WTC11 (cell line): ENCODE data around the gene CYP46A1. TPM values are rescaled to one million over a fixed set of nuclear protein-coding genes. Genes with fewer than 3 reads are reported as not detected.

Source experiments
- ATAC-seq: fragments of 200-7000 bp; cut with Tn5 transposase; 2 replicates; pipeline ENCODE4 v1.10.0; 2021; ENCODE audit warnings: mild to moderate bottlenecking, moderate library complexity
- CTCF ChIA-PET: fragments of 300-600 bp; sonication (Branson Sonifier 250); formaldehyde crosslinking; loops from one replicate; lab custom pipeline; 2021; ENCODE audit warnings: antibody characterized with exemption; lab: Charles Lee
- POLR2A ChIA-PET: fragments of 350-600 bp; sonication (Branson Sonifier 250); formaldehyde crosslinking; loops from one replicate; lab custom pipeline; 2021; ENCODE audit warnings: antibody characterized with exemption; lab: Charles Lee
- DNase-seq: peaks from one replicate; pipeline ENCODE4 v3.0.0; 2021; ENCODE audit warnings: low spot score
- H3K27ac Mint-ChIP-seq: 2 replicates; pipeline ENCODE4 v1.8.0; 2021; ENCODE audit warnings: mixed read lengths
- H3K27me3 Mint-ChIP-seq: 2 replicates; pipeline ENCODE4 v1.8.0; 2021; ENCODE audit warnings: low read depth, mild to moderate bottlenecking, moderate library complexity, mixed read lengths
- H3K36me3 Mint-ChIP-seq: 2 replicates; pipeline ENCODE4 v1.8.0; 2021; ENCODE audit warnings: mixed read lengths
- H3K4me1 Mint-ChIP-seq: 2 replicates; pipeline ENCODE4 v1.8.0; 2022; ENCODE audit warnings: mixed read lengths
- H3K4me3 Mint-ChIP-seq: 2 replicates; pipeline ENCODE4 v1.8.0; 2021; ENCODE audit warnings: mild to moderate bottlenecking, moderate library complexity, mixed read lengths
- H3K9me3 Mint-ChIP-seq: 2 replicates; pipeline ENCODE4 v1.8.0; 2021; ENCODE audit warnings: mixed read lengths
- ATF2 ChIP-seq: sonication (generic); formaldehyde crosslinking; IDR thresholded peaks from 2 replicates; pipeline ENCODE4 v1.8.1; 2022; ENCODE audit warnings: low read depth, missing genetic modification reagents, borderline replicate concordance
- E2F4 ChIP-seq: sonication (generic); formaldehyde crosslinking; IDR thresholded peaks from 2 replicates; pipeline ENCODE4 v1.8.1; 2022; ENCODE audit warnings: low read depth, mild to moderate bottlenecking, moderate library complexity, missing genetic modification reagents, borderline replicate concordance
- ETV6 ChIP-seq: sonication (generic); formaldehyde crosslinking; IDR thresholded peaks from 2 replicates; pipeline ENCODE4 v1.8.1; 2022; ENCODE audit warnings: mild to moderate bottlenecking, missing genetic modification reagents
- FOXP1 ChIP-seq: sonication (generic); formaldehyde crosslinking; IDR thresholded peaks from 2 replicates; pipeline ENCODE4 v1.8.0; 2022; ENCODE audit warnings: missing genetic modification reagents, mild to moderate bottlenecking, moderate library complexity, borderline replicate concordance
- GRHL2 ChIP-seq: fragments of 250-450 bp; sonication (Bioruptor Pico); IDR thresholded peaks from 2 replicates; pipeline ENCODE4 v1.8.0; 2022; ENCODE audit warnings: mild to moderate bottlenecking, moderate library complexity; ENCODE audit not compliant: insufficient replicate concordance, severe bottlenecking
- HMGA2 ChIP-seq: fragments of 250-450 bp; sonication (Bioruptor Pico); IDR thresholded peaks from 2 replicates; pipeline ENCODE4 v1.4.0; 2021; ENCODE audit warnings: mild to moderate bottlenecking, moderate library complexity
- HMGXB4 ChIP-seq: sonication (generic); formaldehyde crosslinking; IDR thresholded peaks from 2 replicates; pipeline ENCODE4 v1.8.1; 2023; ENCODE audit warnings: mild to moderate bottlenecking, moderate library complexity, missing genetic modification reagents
- IRF1 ChIP-seq: sonication (generic); formaldehyde crosslinking; IDR thresholded peaks from 2 replicates; pipeline ENCODE4 v1.8.0; 2023; ENCODE audit warnings: missing genetic modification reagents
- JAZF1 ChIP-seq: fragments of 250-450 bp; sonication (Bioruptor Pico); IDR thresholded peaks from 2 replicates; pipeline ENCODE4 v1.9.0; 2021; ENCODE audit warnings: moderate library complexity, mild to moderate bottlenecking, inconsistent platforms
- KAT7 ChIP-seq: sonication (generic); formaldehyde crosslinking; IDR thresholded peaks from 2 replicates; pipeline ENCODE4 v1.8.1; 2023; ENCODE audit warnings: missing genetic modification reagents, mild to moderate bottlenecking, borderline replicate concordance
- NFE2L1 ChIP-seq: sonication (generic); formaldehyde crosslinking; IDR thresholded peaks from 2 replicates; pipeline ENCODE4 v1.8.1; 2023; ENCODE audit warnings: missing genetic modification reagents
- NR2C2 ChIP-seq: sonication (generic); formaldehyde crosslinking; IDR thresholded peaks from 2 replicates; pipeline ENCODE4 v1.8.0; 2022; ENCODE audit warnings: mild to moderate bottlenecking, missing genetic modification reagents
- PRRX2 ChIP-seq: fragments of 250-450 bp; sonication (Bioruptor Pico); IDR thresholded peaks from 2 replicates; pipeline ENCODE4 v1.8.0; 2021; ENCODE audit warnings: mild to moderate bottlenecking
- SOX15 ChIP-seq: fragments of 250-450 bp; sonication (Bioruptor Pico); IDR thresholded peaks from 2 replicates; pipeline ENCODE4 v1.9.0; 2021; ENCODE audit warnings: mild to moderate bottlenecking
- TCF7 ChIP-seq: sonication (generic); formaldehyde crosslinking; IDR thresholded peaks from 2 replicates; pipeline ENCODE4 v1.8.0; 2022; ENCODE audit warnings: mild to moderate bottlenecking, low read depth, missing genetic modification reagents, moderate library complexity
- TEAD1 ChIP-seq: sonication (generic); formaldehyde crosslinking; IDR thresholded peaks from 2 replicates; pipeline ENCODE4 v1.8.0; 2022; ENCODE audit warnings: mild to moderate bottlenecking, missing genetic modification reagents
- ZBTB21 ChIP-seq: sonication (generic); formaldehyde crosslinking; IDR thresholded peaks from 2 replicates; pipeline ENCODE4 v1.8.1; 2023; ENCODE audit warnings: mild to moderate bottlenecking, missing genetic modification reagents, borderline replicate concordance
- ZNF281 ChIP-seq: sonication (generic); formaldehyde crosslinking; IDR thresholded peaks from 2 replicates; pipeline ENCODE4 v1.8.0; 2023; ENCODE audit warnings: mild to moderate bottlenecking, missing genetic modification reagents
- ZNF396 ChIP-seq: fragments of 250-450 bp; sonication (Bioruptor Pico); IDR thresholded peaks from 2 replicates; pipeline ENCODE4 v1.8.0; 2021; ENCODE audit warnings: mild to moderate bottlenecking, moderate library complexity, borderline replicate concordance
- total RNA-seq: library from RNA; stranded (reverse); gene quantifications from 3 replicates; pipeline ENCODE4 v1.2.3, GENCODE V29; 2021
- TF ChIP-seq, protein P1 (sequence below): fragments of 250-450 bp; sonication (Bioruptor Pico); IDR thresholded peaks from 2 replicates; pipeline ENCODE4 v1.9.0; 2021; ENCODE audit warnings: moderate library complexity, mild to moderate bottlenecking, inconsistent platforms, borderline replicate concordance
- TF ChIP-seq, protein P2 (sequence below): fragments of 250-450 bp; sonication (Bioruptor Pico); IDR thresholded peaks from 2 replicates; pipeline ENCODE4 v1.9.0; 2021; ENCODE audit warnings: mild to moderate bottlenecking

CYP46A1 gene
- total RNA-seq, 1 experiment from 2014 or later = 0.77 TPM

GRCh38 chr14:99685596-99685995 is 1.5 kb downstream of the CYP46A1 start:
- Mint-ChIP-seq H3K4me1 (peaks cover 28% of the 10 kb centered on the region), H3K36me3 (no peaks in the 10 kb centered on the region), H3K27me3 (peaks cover 7% of the 10 kb centered on the region), H3K27ac (no peak overlapping the region), H3K4me3 (peak overlapping the region; percentile 45), H3K9me3 (no peaks in the 10 kb centered on the region)
- DNase-seq (no peak), ATAC-seq (no peak)
- CTCF ChIA-PET = no interaction called here
- TF ChIP-seq NR2C2 (CRISPR knock-in tag) = no peak
- no peak for TF ChIP-seq HMGXB4 (CRISPR knock-in tag)
- TF ChIP-seq SOX15 (CRISPR knock-in tag) = no peak
- TF ChIP-seq, protein P1, sequence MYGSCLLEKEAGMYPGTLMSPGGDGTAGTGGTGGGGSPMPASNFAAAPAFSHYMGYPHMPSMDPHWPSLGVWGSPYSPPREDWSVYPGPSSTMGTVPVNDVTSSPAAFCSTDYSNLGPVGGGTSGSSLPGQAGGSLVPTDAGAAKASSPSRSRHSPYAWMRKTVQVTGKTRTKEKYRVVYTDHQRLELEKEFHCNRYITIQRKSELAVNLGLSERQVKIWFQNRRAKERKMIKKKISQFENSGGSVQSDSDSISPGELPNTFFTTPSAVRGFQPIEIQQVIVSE (CRISPR knock-in tag) = no peak
- POLR2A ChIA-PET = no interaction called here

DNA sequence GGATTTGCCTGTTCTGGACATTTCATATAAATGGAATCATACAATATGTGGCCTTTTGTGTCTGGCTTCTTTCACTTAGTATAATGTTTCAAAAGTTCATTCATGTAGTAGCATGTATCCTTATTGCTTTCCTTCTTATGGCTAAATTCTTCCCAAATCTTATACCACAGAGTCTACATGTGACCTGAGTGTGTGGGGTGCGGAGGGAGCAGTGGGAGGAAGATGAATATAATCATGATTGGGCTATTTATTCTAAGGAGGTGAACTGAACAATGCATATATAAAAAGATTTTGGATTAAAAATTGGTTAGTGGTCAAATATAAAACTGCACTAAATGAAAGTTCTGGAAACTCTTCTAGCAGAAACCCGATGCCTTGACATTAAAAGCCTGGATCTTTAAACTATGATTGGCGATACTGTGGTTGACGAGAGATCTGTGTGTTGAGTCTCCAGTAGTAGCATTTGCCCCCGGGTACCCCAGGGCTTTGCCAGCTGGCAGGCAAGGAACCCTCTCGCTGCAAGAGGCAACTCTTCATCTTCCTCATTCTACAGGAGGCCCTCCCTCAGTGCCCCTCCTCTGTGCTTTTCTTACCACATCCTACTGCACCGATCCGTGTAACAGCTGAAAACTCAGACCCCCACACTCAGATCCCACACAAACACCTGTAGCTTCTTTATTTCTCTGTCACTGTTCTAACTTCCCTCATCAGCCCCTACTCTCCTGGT is 2.6 kb downstream of the CYP46A1 start:
- POLR2A ChIA-PET = no interaction called here
- Mint-ChIP-seq H3K4me3 (no peak overlapping the region), H3K4me1 (peaks cover 28% of the 10 kb centered on the region), H3K27ac (no peak overlapping the region), H3K36me3 (no peaks in the 10 kb centered on the region), H3K27me3 (peaks cover 7% of the 10 kb centered on the region), H3K9me3 (no peaks in the 10 kb centered on the region)
- ATAC-seq (no peak), DNase-seq (no peak)
- CTCF ChIA-PET = interaction anchor here (0.5 to 2.2 kb wide), 19 partner anchors 11 to 561 kb away, joined by 3 to 17 read pairs (median 5); partner anchors contain the start of genes CCNK and SETD3
- TF ChIP-seq ZBTB21 (CRISPR knock-in tag) (no peak), GRHL2 (CRISPR knock-in tag) (no peak), KAT7 (no peak), TEAD1 (CRISPR knock-in tag) (no peak), ETV6 (no peak), ZNF281 (no peak), PRRX2 (CRISPR knock-in tag) (no peak), ZNF396 (CRISPR knock-in tag) (no peak), NR2C2 (CRISPR knock-in tag) (no peak), FOXP1 (CRISPR knock-in tag) (no peak), HMGA2 (CRISPR knock-in tag) (no peak), JAZF1 (CRISPR knock-in tag) (no peak), IRF1 (CRISPR knock-in tag) (no peak), NFE2L1 (no peak), SOX15 (CRISPR knock-in tag) (no peak), TCF7 (CRISPR knock-in tag) (no peak), E2F4 (CRISPR knock-in tag) (no peak), ATF2 (CRISPR knock-in tag) (no peak)
- TF ChIP-seq, protein P2, sequence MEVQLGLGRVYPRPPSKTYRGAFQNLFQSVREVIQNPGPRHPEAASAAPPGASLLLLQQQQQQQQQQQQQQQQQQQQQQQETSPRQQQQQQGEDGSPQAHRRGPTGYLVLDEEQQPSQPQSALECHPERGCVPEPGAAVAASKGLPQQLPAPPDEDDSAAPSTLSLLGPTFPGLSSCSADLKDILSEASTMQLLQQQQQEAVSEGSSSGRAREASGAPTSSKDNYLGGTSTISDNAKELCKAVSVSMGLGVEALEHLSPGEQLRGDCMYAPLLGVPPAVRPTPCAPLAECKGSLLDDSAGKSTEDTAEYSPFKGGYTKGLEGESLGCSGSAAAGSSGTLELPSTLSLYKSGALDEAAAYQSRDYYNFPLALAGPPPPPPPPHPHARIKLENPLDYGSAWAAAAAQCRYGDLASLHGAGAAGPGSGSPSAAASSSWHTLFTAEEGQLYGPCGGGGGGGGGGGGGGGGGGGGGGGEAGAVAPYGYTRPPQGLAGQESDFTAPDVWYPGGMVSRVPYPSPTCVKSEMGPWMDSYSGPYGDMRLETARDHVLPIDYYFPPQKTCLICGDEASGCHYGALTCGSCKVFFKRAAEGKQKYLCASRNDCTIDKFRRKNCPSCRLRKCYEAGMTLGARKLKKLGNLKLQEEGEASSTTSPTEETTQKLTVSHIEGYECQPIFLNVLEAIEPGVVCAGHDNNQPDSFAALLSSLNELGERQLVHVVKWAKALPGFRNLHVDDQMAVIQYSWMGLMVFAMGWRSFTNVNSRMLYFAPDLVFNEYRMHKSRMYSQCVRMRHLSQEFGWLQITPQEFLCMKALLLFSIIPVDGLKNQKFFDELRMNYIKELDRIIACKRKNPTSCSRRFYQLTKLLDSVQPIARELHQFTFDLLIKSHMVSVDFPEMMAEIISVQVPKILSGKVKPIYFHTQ (CRISPR knock-in tag) = no peak
